ENCODE measurements around the gene KCTD21. TPM values are rescaled to one million over a fixed set of nuclear protein-coding genes. Genes with fewer than 3 reads are reported as not detected.

The KCTD21 gene
- total RNA-seq, 1 experiment from 2014 or later = 3.0 TPM

DNA sequence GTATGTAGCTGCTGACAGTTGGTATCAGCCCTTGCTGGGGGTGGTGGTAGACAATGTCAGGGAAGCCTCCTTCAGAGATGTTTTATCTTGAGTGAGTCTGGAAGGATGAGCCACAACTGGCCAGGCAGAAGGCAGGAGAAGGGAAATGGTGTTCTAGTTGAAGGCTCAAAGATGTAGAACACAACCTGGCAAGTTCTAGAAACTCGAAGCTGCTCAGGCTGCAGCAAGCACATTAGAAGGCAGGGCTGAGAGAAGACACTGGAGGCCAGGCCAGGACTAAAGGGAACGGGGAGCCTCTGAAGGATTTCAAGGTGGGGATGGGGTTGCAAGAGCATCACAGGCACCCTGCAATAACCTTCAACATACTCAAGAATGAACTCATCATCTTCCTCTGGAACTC is 40.7 kb upstream of the KCTD21 start:
- Histone ChIP-seq H3K4me3 (replicated peaks in 1 of 2; ENCODE audit: low read depth in 1 of 2, low read length in 2 of 2) (no peak overlapping the region), H4K20me1 (ENCODE audit: insufficient read depth) (no peaks in the 10 kb centered on the region), H3K36me3 (ENCODE audit: control insufficient read depth in 1 of 2, insufficient read depth in 2 of 2, low read length in 2 of 2) (no peaks in the 10 kb centered on the region), H3K9me2 (ENCODE audit: insufficient read depth) (no peaks in the 10 kb centered on the region), H3K79me2 (ENCODE audit: insufficient read depth, low read length) (no peaks in the 10 kb centered on the region), H3K9me3 (ENCODE audit: control insufficient read depth in 1 of 2, insufficient read depth in 1 of 2, low read depth in 1 of 2, low read length in 2 of 2) (no peaks in the 10 kb centered on the region), H3K4me2 (ENCODE audit: low read length) (no peak overlapping the region), H3K27me3 (ENCODE audit: insufficient read depth, low read length) (no peaks in the 10 kb centered on the region), H3K4me1 (ENCODE audit: control insufficient read depth in 1 of 2, insufficient read depth in 2 of 2, low read length in 2 of 2) (no peaks in the 10 kb centered on the region), H3K27ac (ENCODE audit: low read depth, low read length) (no peak overlapping the region), H2AFZ (ENCODE audit: low read depth, low read length, poor library complexity, severe bottlenecking) (no peak overlapping the region), H3K9ac (ENCODE audit: low read length) (no peak overlapping the region)
- no peak for DNase-seq (ENCODE audit: low read depth, low spot score)
- POLR2A ChIA-PET = no interaction called here
- intact Hi-C loops (cut with micrococcal nuclease) = no loop called here
- no peak for ATAC-seq
- RAD21 ChIA-PET (ENCODE audit: low non-redundant PET in 1 of 2, low total read pairs in 2 of 2, uncharacterized antibody in 2 of 2, unreplicated experiment in 2 of 2) = no interaction called here
- CTCF ChIA-PET = no interaction called here
- no peak for TF ChIP-seq JUND (IDR thresholded peaks at IDR 0.05)
- TF ChIP-seq CBX3 (IDR thresholded peaks at IDR 0.05; ENCODE audit: low read depth) = no peak
- BruUV-seq (replicated peaks) = no TSS peak

DNA sequence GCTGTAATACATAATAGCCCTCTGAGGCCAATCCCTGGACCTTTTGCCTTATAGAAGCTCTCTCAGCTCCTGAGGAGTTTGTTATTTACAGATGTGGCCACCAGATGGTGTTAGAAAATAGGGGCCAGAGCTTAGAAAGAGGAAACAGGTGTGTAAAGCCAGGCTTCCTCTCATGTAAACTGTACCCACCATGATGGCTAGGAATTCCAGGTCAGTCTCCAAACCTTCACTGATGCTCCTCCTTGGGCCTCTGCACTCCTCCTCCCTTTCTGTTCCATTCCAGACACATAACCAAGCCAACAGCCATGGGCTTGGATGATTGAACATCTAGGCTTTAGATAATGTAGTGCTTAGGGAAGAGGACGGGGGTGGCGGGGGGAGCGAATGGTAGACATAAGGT is 40.0 kb upstream of the KCTD21 start:
- ChIA-PET CTCF (interaction anchor here (0.6 to 1.9 kb wide), 11 partner anchors 10 to 487 kb away, joined by 3 to 51 read pairs (median 4); partner anchors contain the start of genes KCTD21 and USP35), POLR2A (interaction anchor here (0.5 kb wide), 1 partner anchor 207 kb away, joined by 3 read pairs; no protein-coding TSS in a partner anchor), RAD21 (ENCODE audit: low non-redundant PET in 1 of 2, low total read pairs in 2 of 2, uncharacterized antibody in 2 of 2, unreplicated experiment in 2 of 2) (interaction anchor here (1.1 to 1.4 kb wide), 2 partner anchors 336 kb away, joined by 5 to 9 read pairs; no protein-coding TSS in a partner anchor)
- Histone ChIP-seq H4K20me1 (ENCODE audit: insufficient read depth) (no peaks in the 10 kb centered on the region), H3K79me2 (ENCODE audit: insufficient read depth, low read length) (no peaks in the 10 kb centered on the region), H3K9me3 (ENCODE audit: control insufficient read depth in 1 of 2, insufficient read depth in 1 of 2, low read depth in 1 of 2, low read length in 2 of 2) (no peaks in the 10 kb centered on the region), H2AFZ (ENCODE audit: low read depth, low read length, poor library complexity, severe bottlenecking) (no peak overlapping the region), H3K36me3 (ENCODE audit: control insufficient read depth in 1 of 2, insufficient read depth in 2 of 2, low read length in 2 of 2) (no peaks in the 10 kb centered on the region), H3K4me2 (ENCODE audit: low read length) (no peak overlapping the region), H3K27me3 (ENCODE audit: insufficient read depth, low read length) (no peaks in the 10 kb centered on the region), H3K4me3 (replicated peaks in 1 of 2; ENCODE audit: low read depth in 1 of 2, low read length in 2 of 2) (no peak overlapping the region), H3K4me1 (ENCODE audit: control insufficient read depth in 1 of 2, insufficient read depth in 2 of 2, low read length in 2 of 2) (no peaks in the 10 kb centered on the region), H3K9me2 (ENCODE audit: insufficient read depth) (no peaks in the 10 kb centered on the region), H3K27ac (ENCODE audit: low read depth, low read length) (no peak overlapping the region), H3K9ac (ENCODE audit: low read length) (no peak overlapping the region)
- TF ChIP-seq SP1 (IDR thresholded peaks at IDR 0.05; ENCODE audit: low read depth) (no peak), RAD21 (IDR thresholded peaks at IDR 0.05; ENCODE audit: low read depth) (peak; percentile 79)
- TF ChIP-seq, protein P1, sequence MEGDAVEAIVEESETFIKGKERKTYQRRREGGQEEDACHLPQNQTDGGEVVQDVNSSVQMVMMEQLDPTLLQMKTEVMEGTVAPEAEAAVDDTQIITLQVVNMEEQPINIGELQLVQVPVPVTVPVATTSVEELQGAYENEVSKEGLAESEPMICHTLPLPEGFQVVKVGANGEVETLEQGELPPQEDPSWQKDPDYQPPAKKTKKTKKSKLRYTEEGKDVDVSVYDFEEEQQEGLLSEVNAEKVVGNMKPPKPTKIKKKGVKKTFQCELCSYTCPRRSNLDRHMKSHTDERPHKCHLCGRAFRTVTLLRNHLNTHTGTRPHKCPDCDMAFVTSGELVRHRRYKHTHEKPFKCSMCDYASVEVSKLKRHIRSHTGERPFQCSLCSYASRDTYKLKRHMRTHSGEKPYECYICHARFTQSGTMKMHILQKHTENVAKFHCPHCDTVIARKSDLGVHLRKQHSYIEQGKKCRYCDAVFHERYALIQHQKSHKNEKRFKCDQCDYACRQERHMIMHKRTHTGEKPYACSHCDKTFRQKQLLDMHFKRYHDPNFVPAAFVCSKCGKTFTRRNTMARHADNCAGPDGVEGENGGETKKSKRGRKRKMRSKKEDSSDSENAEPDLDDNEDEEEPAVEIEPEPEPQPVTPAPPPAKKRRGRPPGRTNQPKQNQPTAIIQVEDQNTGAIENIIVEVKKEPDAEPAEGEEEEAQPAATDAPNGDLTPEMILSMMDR (IDR thresholded peaks at IDR 0.05 in 2 of 3, conservative IDR thresholded peaks at IDR 0.05 in 1 of 3; ENCODE audit: borderline replicate concordance in 1 of 3, insufficient read depth in 1 of 3, low read depth in 2 of 3, low read length in 2 of 3) = peak; percentile 45 to 77 (median 47); a peak in 5 of 6 replicates
- intact Hi-C loops (cut with micrococcal nuclease) = loop anchor here (1.0 kb wide), 2 partner anchors 204 to 336 kb away; no protein-coding TSS in a partner anchor
- peak; percentile 32 for DNase-seq (ENCODE audit: low read depth, low spot score)
- ATAC-seq = peak; percentile 88
- BruUV-seq (replicated peaks) = no TSS peak

Measured in HCT116 (cell line).